H1 (cell line): ENCODE results near the gene DISC1. TPM values are rescaled to one million over a fixed set of nuclear protein-coding genes. Genes with fewer than 3 reads are reported as not detected.

Experiments used
- ASH2L ChIP-seq: fragments of 200-600, 300-600 bp; sonication (generic); IDR thresholded peaks from one replicate; pipeline ENCODE4 v1.7.1; 2017; ENCODE audit warnings: low read length
- CHD7 ChIP-seq: fragments of 300-600 bp; sonication (generic); IDR thresholded peaks from 2 replicates; pipeline ENCODE4 v1.7.1; 2012; ENCODE audit warnings: low read length, moderate library complexity, mild to moderate bottlenecking, inconsistent platforms; ENCODE audit not compliant: insufficient replicate concordance
- EP300 ChIP-seq, 2 experiments: IDR thresholded peaks; 1 replicate in 1 of 2; 2 replicates in 1 of 2; pipeline ENCODE4 v1.6.1; 2011 to 2012; ENCODE audit warnings: low read depth in 2 of 2, low read length in 2 of 2, mild to moderate bottlenecking in 2 of 2, borderline replicate concordance in 1 of 2, inconsistent platforms in 1 of 2, moderate library complexity in 1 of 2
- GTF2F1 ChIP-seq: IDR thresholded peaks from 2 replicates; pipeline ENCODE4 v1.6.1; 2012; ENCODE audit warnings: low read depth, low read length, improper control_type of control experiment, borderline replicate concordance
- HDAC2 ChIP-seq, 2 experiments: fragments of 300-600 bp in 1 of 2; sonication (generic) in 1 of 2; IDR thresholded peaks; 2 replicates each; pipeline ENCODE4 v1.6.1; 2011 to 2012; ENCODE audit warnings: low read depth in 2 of 2, low read length in 2 of 2, mild to moderate bottlenecking in 2 of 2, moderate library complexity in 2 of 2, borderline replicate concordance in 1 of 2, inconsistent platforms in 1 of 2
- JUN ChIP-seq: IDR thresholded peaks from 2 replicates; pipeline ENCODE4 v1.6.1; 2011; ENCODE audit warnings: low read depth, mild to moderate bottlenecking, improper control_type of control experiment, low read length
- KDM4A ChIP-seq: IDR thresholded peaks from one replicate; pipeline ENCODE4 v1.7.1; 2012; ENCODE audit warnings: low read depth, mild to moderate bottlenecking, moderate library complexity, low read length, inconsistent platforms; ENCODE audit not compliant: severe bottlenecking
- POU5F1 ChIP-seq: IDR thresholded peaks from 2 replicates; pipeline ENCODE4 v1.6.1; 2011; ENCODE audit warnings: low read depth, mild to moderate bottlenecking, low read length, moderate library complexity
- polyA plus RNA-seq, 7 experiments: library from polyadenylated mRNA; depleted of rRNA in 3 of 7; stranded (reverse) in 5 of 7; unstranded in 2 of 7; fragments of >200 nt in 5 of 7; fragments of 200-250 nt in 2 of 7; gene quantifications; 1 replicate in 5 of 7; 2 replicates in 1 of 7; 4 replicates in 1 of 7; pipeline versions ENCODE4 v1.2.1 to v1.2.3, GENCODE V29; 2011 to 2013; ENCODE audit warnings: missing spikeins in 2 of 7, mixed read lengths in 2 of 7
- total RNA-seq: library from RNA; stranded (reverse); fragmentation: NEBNext Ultra II Directional; extraction: Animal tissue kit (Norgen Biotek cat#: 25700); gene quantifications from 2 replicates; pipeline ENCODE4 v1.2.1, GENCODE V29; 2021

DISC1 gene
- total and polyA plus RNA-seq, 2 of the 8 experiments (the other 6 are each of a cell fraction or from before 2014, with no cell fraction given), result 1.1 to 3.5 TPM

- TF ChIP-seq CHD7, result no peak
- no peak for TF ChIP-seq EP300 (IDR thresholded peaks at IDR 0.05; ENCODE audit: borderline replicate concordance in 1 of 2, low read depth in 2 of 2, low read length in 2 of 2)
- no peak for TF ChIP-seq ASH2L
- TF ChIP-seq JUN, result no peak
- no peak for TF ChIP-seq POU5F1
- TF ChIP-seq HDAC2 (IDR thresholded peaks at IDR 0.05; ENCODE audit: borderline replicate concordance in 1 of 2, low read depth in 2 of 2, low read length in 2 of 2), result no peak
- TF ChIP-seq KDM4A, result no peak
- TF ChIP-seq GTF2F1, result no peak
- TF ChIP-seq, all 59 proteins: peak for 0
These were observed 209.8 kb downstream of the DISC1 start (continued) for GRCh38 chr1:231836227-231836893.
